ENCODE results near the gene ARMS2.

ARMS2 gene

GRCh38 chr10:122468307-122468925, 14.0 kb downstream of the ARMS2 start:
- POLR2A ChIA-PET = no interaction called here
- CTCF ChIA-PET = interaction anchor here (1.0 kb wide), 1 partner anchor 13 kb away, joined by 3 read pairs; no protein-coding TSS in a partner anchor
- no peak for DNase-seq (ENCODE audit: extremely low spot score)
- TF ChIP-seq, protein P1, sequence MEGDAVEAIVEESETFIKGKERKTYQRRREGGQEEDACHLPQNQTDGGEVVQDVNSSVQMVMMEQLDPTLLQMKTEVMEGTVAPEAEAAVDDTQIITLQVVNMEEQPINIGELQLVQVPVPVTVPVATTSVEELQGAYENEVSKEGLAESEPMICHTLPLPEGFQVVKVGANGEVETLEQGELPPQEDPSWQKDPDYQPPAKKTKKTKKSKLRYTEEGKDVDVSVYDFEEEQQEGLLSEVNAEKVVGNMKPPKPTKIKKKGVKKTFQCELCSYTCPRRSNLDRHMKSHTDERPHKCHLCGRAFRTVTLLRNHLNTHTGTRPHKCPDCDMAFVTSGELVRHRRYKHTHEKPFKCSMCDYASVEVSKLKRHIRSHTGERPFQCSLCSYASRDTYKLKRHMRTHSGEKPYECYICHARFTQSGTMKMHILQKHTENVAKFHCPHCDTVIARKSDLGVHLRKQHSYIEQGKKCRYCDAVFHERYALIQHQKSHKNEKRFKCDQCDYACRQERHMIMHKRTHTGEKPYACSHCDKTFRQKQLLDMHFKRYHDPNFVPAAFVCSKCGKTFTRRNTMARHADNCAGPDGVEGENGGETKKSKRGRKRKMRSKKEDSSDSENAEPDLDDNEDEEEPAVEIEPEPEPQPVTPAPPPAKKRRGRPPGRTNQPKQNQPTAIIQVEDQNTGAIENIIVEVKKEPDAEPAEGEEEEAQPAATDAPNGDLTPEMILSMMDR (IDR thresholded peaks at IDR 0.05; ENCODE audit: control extremely low read depth, extremely low read depth, low read depth, missing control alignments) = no peak

GRCh38 chr10:122468926-122469781, 14.7 kb downstream of the ARMS2 start:
- ChIA-PET POLR2A (no interaction called here), CTCF (interaction anchor here (1.0 to 1.1 kb wide), 2 partner anchors 12 to 96 kb away, joined by 3 read pairs; no protein-coding TSS in a partner anchor)
- TF ChIP-seq, protein P1 (IDR thresholded peaks at IDR 0.05; ENCODE audit: control extremely low read depth, extremely low read depth, low read depth, missing control alignments) = no peak
- no peak for DNase-seq (ENCODE audit: extremely low spot score)

- DNase-seq (ENCODE audit: extremely low spot score) = no peak
- ChIA-PET POLR2A (no interaction called here), CTCF (interaction anchor here (1.1 to 1.6 kb wide), 2 partner anchors 95 to 201 kb away, joined by 3 to 7 read pairs; no protein-coding TSS in a partner anchor)
- TF ChIP-seq, protein P1 (IDR thresholded peaks at IDR 0.05; ENCODE audit: control extremely low read depth, extremely low read depth, low read depth, missing control alignments) = no peak
Observed at GRCh38 chr10:122469848-122470247, 15.4 kb downstream of the ARMS2 start.

DNA sequence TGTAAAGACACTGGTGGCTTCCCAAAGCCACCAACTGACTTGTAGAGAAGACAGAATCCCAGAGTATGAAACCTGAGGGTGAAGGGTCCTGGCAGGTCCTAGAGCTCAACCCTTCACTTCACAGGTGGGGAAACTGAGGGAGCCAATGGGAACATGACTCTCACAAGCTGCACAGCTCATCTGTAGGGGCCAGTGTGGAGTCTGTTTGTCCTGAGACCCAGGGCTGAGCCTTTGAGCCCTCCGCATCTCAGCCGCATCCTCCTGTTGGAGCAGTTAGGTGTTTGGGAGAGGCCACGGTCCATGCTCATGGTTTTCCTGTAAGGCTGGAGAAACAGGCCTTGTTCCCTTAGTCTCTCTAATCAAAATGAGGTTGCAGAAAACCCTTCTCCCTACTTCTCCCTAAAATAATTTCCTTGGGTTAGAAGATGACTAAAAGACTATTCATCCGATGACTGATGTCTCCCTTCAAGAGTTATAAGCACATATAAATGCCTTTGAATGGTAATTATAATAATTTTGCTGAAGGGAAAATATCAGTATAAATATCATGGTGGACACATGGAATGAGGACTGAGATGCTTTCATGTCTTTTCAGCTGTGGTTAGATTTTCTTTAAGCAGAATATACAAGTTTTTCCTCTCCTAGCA, 17.2 kb downstream of the ARMS2 start:
- POLR2A ChIA-PET = no interaction called here
- TF ChIP-seq, protein P1 (IDR thresholded peaks at IDR 0.05; ENCODE audit: control extremely low read depth, extremely low read depth, low read depth, missing control alignments) = no peak
- no peak for DNase-seq (ENCODE audit: extremely low spot score)
- CTCF ChIA-PET = interaction anchor here (1.4 to 1.6 kb wide), 2 partner anchors 70 to 203 kb away, joined by 3 to 7 read pairs; no protein-coding TSS in a partner anchor

DNA sequence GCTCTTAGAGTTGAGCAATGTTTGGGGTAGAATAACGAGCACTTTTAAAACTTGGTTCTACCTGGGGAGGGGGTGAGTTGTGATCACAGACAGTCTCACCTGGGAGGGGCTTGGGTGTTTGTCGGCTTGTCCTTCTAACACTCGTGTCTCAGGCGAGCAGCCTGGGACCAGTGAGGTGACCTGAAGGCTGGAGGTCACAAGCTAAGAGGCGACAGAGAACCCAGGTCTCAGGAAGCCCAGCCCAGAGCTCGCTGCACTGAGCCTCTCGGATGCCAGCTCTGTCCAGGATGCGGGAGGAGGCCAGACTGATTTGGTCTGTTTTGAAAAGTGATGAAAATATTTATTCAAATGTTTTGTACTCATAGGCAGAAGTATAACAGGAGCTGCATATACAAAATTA, 18.7 kb downstream of the ARMS2 start:
- ChIA-PET CTCF (interaction anchor here (1.5 kb wide), 1 partner anchor 30 kb away, joined by 3 read pairs; no protein-coding TSS in a partner anchor), POLR2A (no interaction called here)
- no peak for DNase-seq (ENCODE audit: extremely low spot score)
- TF ChIP-seq, protein P1 (IDR thresholded peaks at IDR 0.05; ENCODE audit: control extremely low read depth, extremely low read depth, low read depth, missing control alignments) = no peak

GRCh38 chr10:122474131-122474818, 19.8 kb downstream of the ARMS2 start:
- ChIA-PET CTCF (no interaction called here), POLR2A (no interaction called here)
- DNase-seq (ENCODE audit: extremely low spot score) = no peak
- TF ChIP-seq, protein P1 (IDR thresholded peaks at IDR 0.05; ENCODE audit: control extremely low read depth, extremely low read depth, low read depth, missing control alignments) = no peak
